Measurements from ENCODE around the gene CLDN18.

Gene CLDN18

DNA sequence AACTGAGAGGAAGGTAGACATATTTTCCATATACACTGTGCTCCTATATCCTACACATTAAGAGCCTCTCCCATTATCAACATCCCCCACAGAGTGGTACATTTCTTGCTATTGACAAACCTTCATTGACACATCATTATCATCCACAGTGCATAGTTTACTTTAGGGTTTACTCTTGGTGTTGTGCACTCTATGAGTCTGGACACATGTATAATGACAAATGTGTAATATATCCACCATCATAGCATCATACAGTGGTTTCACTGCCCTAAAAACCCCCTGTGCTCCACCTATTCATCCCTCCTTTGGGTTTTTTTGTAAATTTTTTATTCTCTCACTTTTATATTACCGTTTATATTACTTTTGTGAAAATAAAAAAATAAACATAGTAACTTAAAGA, 22.2 kb upstream of the CLDN18 start:
- Histone ChIP-seq H3K27ac (ENCODE audit: low read depth, low read length, poor library complexity, severe bottlenecking) (no peak overlapping the region), H4K20me1 (ENCODE audit: insufficient read depth, low read length) (no peaks in the 10 kb centered on the region), H3K79me2 (ENCODE audit: insufficient read depth, low read length) (no peaks in the 10 kb centered on the region), H3F3A (ENCODE audit: insufficient read depth, low read length) (no peaks in the 10 kb centered on the region), H3K9me3 (ENCODE audit: low read length) (no peaks in the 10 kb centered on the region), H3K9ac (ENCODE audit: low read length) (no peak overlapping the region), H3K36me3 (ENCODE audit: insufficient read depth, low read length) (no peaks in the 10 kb centered on the region), H3K9me2 (ENCODE audit: low read depth, low read length) (peaks cover 3% of the 10 kb centered on the region; the same call in 1 of the 2 replicates), H3K4me1 (ENCODE audit: insufficient read depth, low read length, severe bottlenecking) (no peaks in the 10 kb centered on the region), H2AFZ (ENCODE audit: low read length) (no peak overlapping the region), H3K27me3 (ENCODE audit: insufficient read depth, low read length) (no peaks in the 10 kb centered on the region), H3K4me3 (ENCODE audit: low read depth, low read length, poor library complexity, severe bottlenecking) (no peak overlapping the region), H3K4me2 (ENCODE audit: low read length) (no peak overlapping the region)
- TF ChIP-seq EZH2 (IDR thresholded peaks at IDR 0.05; ENCODE audit: borderline replicate concordance, low read length) = no peak
- TF ChIP-seq, protein P1, sequence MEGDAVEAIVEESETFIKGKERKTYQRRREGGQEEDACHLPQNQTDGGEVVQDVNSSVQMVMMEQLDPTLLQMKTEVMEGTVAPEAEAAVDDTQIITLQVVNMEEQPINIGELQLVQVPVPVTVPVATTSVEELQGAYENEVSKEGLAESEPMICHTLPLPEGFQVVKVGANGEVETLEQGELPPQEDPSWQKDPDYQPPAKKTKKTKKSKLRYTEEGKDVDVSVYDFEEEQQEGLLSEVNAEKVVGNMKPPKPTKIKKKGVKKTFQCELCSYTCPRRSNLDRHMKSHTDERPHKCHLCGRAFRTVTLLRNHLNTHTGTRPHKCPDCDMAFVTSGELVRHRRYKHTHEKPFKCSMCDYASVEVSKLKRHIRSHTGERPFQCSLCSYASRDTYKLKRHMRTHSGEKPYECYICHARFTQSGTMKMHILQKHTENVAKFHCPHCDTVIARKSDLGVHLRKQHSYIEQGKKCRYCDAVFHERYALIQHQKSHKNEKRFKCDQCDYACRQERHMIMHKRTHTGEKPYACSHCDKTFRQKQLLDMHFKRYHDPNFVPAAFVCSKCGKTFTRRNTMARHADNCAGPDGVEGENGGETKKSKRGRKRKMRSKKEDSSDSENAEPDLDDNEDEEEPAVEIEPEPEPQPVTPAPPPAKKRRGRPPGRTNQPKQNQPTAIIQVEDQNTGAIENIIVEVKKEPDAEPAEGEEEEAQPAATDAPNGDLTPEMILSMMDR (IDR thresholded peaks at IDR 0.05; ENCODE audit: low read length) = no peak

DNA sequence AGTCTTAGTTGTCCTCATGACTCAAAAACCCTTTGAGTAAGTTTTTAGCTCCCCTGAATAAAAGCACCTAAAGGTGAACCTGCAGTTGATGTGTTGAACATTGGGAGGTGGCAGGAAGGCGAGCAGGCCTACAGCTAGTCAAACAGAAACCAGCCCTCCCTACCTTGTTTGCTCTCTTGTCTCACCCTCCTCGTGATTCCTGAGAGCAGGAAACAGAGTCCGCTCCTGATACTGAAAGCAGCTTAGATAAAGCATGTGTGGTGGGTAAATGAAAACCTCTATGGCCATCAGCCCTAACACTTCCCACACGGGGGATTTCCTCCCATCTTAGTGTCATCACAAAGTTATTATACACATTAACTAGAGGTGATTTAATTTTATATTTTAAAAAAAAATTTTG, 21.8 kb upstream of the CLDN18 start:
- no peaks in the 10 kb centered on the region for H3F3A ChIP-seq (ENCODE audit: insufficient read depth, low read length)
- H3K79me2 ChIP-seq (ENCODE audit: insufficient read depth, low read length) = no peaks in the 10 kb centered on the region
- no peak overlapping the region for H3K4me2 ChIP-seq (ENCODE audit: low read length)
- no peak overlapping the region for H3K27ac ChIP-seq (ENCODE audit: low read depth, low read length, poor library complexity, severe bottlenecking)
- no peaks in the 10 kb centered on the region for H3K27me3 ChIP-seq (ENCODE audit: insufficient read depth, low read length)
- no peaks in the 10 kb centered on the region for H4K20me1 ChIP-seq (ENCODE audit: insufficient read depth, low read length)
- no peaks in the 10 kb centered on the region for H3K36me3 ChIP-seq (ENCODE audit: insufficient read depth, low read length)
- no peaks in the 10 kb centered on the region for H3K4me1 ChIP-seq (ENCODE audit: insufficient read depth, low read length, severe bottlenecking)
- no peak overlapping the region for H2AFZ ChIP-seq (ENCODE audit: low read length)
- H3K9me3 ChIP-seq (ENCODE audit: low read length) = no peaks in the 10 kb centered on the region
- H3K4me3 ChIP-seq (ENCODE audit: low read depth, low read length, poor library complexity, severe bottlenecking) = no peak overlapping the region
- no peak for TF ChIP-seq EZH2 (IDR thresholded peaks at IDR 0.05; ENCODE audit: borderline replicate concordance, low read length)
- TF ChIP-seq, protein P1 (IDR thresholded peaks at IDR 0.05; ENCODE audit: low read length) = no peak
- no peak overlapping the region for H3K9ac ChIP-seq (ENCODE audit: low read length)
- peaks cover 3% of the 10 kb centered on the region; the same call in 1 of the 2 replicates for H3K9me2 ChIP-seq (ENCODE audit: low read depth, low read length)

DNA sequence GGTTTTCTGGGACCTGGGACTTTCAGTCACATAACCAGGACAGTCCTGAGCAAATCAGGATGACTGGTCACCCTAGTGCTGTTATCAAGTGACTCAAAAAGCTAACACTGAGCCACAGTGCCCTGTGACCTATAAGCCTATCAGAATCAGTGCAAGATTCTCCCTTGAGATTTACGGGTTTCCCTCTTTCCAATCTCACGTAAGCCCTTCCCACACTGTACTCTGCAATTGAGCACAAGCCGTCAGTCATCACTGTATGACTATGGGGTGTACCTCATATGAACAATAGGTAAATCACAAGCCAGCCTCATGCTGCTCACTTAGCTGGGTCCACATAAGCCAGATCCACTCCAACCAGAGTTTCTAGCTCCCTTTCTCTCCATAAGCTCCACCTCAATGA, 21.0 kb upstream of the CLDN18 start:
- Histone ChIP-seq H2AFZ (ENCODE audit: low read length) (no peak overlapping the region), H3K9ac (ENCODE audit: low read length) (no peak overlapping the region), H3K9me3 (ENCODE audit: low read length) (peaks cover 5% of the 10 kb centered on the region), H3K36me3 (ENCODE audit: insufficient read depth, low read length) (no peaks in the 10 kb centered on the region), H4K20me1 (ENCODE audit: insufficient read depth, low read length) (no peaks in the 10 kb centered on the region), H3K9me2 (ENCODE audit: low read depth, low read length) (peaks cover 3% of the 10 kb centered on the region; the same call in 1 of the 2 replicates), H3K27ac (ENCODE audit: low read depth, low read length, poor library complexity, severe bottlenecking) (no peak overlapping the region), H3F3A (ENCODE audit: insufficient read depth, low read length) (no peaks in the 10 kb centered on the region), H3K4me2 (ENCODE audit: low read length) (no peak overlapping the region), H3K27me3 (ENCODE audit: insufficient read depth, low read length) (no peaks in the 10 kb centered on the region), H3K4me1 (ENCODE audit: insufficient read depth, low read length, severe bottlenecking) (no peaks in the 10 kb centered on the region), H3K79me2 (ENCODE audit: insufficient read depth, low read length) (no peaks in the 10 kb centered on the region), H3K4me3 (ENCODE audit: low read depth, low read length, poor library complexity, severe bottlenecking) (no peak overlapping the region)
- no peak for TF ChIP-seq EZH2 (IDR thresholded peaks at IDR 0.05; ENCODE audit: borderline replicate concordance, low read length)
- TF ChIP-seq, protein P1 (IDR thresholded peaks at IDR 0.05; ENCODE audit: low read length) = no peak
